ENCODE results near the gene MBD4. TPM values are rescaled to one million over a fixed set of nuclear protein-coding genes. Genes with fewer than 3 reads are reported as not detected.

Gene MBD4
- total RNA-seq, 6 experiments from 2014 or later, result 16.9 to 26.1 (median 25.3) TPM

DNA sequence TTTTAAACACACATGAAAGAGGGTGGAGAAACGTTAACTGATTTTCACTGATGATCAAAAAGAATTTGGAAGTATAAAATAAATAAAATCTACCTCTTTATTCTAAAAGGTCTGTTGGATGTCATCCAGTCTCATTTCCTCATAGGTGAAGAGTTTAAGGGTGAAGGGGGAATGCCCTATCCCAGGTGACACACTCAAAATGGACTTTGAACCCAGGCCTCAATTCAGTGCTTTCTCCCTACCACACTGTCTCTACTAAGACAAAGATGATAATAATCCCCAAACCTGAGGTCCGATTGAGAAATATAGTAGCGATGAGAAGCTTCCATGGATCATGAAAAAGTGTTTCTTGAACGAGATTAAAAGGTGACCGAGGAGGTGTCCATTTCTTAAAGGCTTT lies 6.2 kb downstream of the MBD4 start:
- WGBS (ENCODE audit: insufficient coverage, low coverage, low lambda C conversion rate, missing lambda C conversion rate), result 28% methylated on average over 5 of the region's 5 CpGs
- H3K4me1 ChIP-seq, result peaks cover 0 to 67% (median 16%) of the 10 kb centered on the region in 4 donors
- intact Hi-C loops (cut with DNase I), result no loop called here

DNA sequence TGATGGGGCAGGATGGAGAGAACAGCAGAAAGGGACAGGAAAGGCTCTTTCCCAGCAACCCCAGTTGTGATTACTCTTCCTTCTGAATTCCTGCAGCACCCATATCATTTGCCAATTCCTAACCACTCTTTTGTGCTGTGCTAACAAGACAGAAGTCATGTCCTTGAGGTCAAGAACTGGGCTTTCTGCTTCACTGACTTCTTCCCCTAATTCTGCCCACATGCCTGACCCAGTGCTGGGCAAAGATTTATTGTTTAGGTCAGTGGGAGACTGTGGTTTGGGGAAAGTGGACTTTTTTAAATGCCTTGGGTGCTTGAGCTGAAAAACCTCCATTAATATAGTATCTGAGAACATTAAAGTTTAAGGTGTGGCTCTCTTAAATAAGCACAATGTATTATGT lies 7.1 kb downstream of the MBD4 start:
- intact Hi-C loops (cut with DNase I), result no loop called here
- DNase-seq (no peak), ATAC-seq (no peak)
- H3K4me1 ChIP-seq, result peaks cover 0 to 65% (median 15%) of the 10 kb centered on the region in 4 donors
- no peaks in the 10 kb centered on the region for H3K27me3 ChIP-seq
- H3K27ac ChIP-seq, result peak overlapping the region; percentile 48 to 83 (median 81)
- H3K9me3 ChIP-seq, result no peaks in the 10 kb centered on the region
- no peak overlapping the region for H3K4me3 ChIP-seq
- no peak for TF ChIP-seq POLR2A (IDR thresholded peaks at IDR 0.05)
- TF ChIP-seq, protein P1, sequence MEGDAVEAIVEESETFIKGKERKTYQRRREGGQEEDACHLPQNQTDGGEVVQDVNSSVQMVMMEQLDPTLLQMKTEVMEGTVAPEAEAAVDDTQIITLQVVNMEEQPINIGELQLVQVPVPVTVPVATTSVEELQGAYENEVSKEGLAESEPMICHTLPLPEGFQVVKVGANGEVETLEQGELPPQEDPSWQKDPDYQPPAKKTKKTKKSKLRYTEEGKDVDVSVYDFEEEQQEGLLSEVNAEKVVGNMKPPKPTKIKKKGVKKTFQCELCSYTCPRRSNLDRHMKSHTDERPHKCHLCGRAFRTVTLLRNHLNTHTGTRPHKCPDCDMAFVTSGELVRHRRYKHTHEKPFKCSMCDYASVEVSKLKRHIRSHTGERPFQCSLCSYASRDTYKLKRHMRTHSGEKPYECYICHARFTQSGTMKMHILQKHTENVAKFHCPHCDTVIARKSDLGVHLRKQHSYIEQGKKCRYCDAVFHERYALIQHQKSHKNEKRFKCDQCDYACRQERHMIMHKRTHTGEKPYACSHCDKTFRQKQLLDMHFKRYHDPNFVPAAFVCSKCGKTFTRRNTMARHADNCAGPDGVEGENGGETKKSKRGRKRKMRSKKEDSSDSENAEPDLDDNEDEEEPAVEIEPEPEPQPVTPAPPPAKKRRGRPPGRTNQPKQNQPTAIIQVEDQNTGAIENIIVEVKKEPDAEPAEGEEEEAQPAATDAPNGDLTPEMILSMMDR (IDR thresholded peaks at IDR 0.05), result no peak
- H3K36me3 ChIP-seq, result peaks cover 0 to 44% (median 19%) of the 10 kb centered on the region in 4 donors

More for the DNA sequence above, 6.2 kb downstream of the MBD4 start:
- Histone ChIP-seq H3K4me3 (no peak overlapping the region), H3K27ac (peak overlapping the region; percentile 55 to 83 (median 81)), H3K36me3 (peaks cover 0 to 46% (median 19%) of the 10 kb centered on the region in 4 donors), H3K9me3 (no peaks in the 10 kb centered on the region), H3K27me3 (no peaks in the 10 kb centered on the region)
- TF ChIP-seq, protein P1 (IDR thresholded peaks at IDR 0.05), result no peak
- peak; percentile 29 for TF ChIP-seq POLR2A (IDR thresholded peaks at IDR 0.05)
- DNase-seq (no peak), ATAC-seq (peak; percentile 71 to 82 (median 80))

DNA sequence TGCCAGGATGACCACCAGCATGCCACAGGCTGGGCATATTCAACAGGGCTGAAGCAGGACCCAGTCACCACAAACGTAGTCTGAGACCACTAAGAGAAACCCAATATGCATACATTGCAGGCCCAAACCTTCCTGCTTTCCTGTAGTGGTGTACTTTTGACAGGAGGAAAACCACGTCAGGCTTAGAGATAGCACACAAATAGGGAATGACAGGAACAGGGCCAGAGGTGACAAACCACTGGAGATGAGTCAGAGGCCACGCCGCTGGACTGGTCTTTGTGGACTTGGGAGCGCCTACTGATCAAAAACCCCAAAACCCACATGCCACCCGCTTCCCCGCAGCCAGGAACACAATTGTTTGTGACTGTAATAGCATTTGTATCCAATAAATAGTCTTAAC lies 7.7 kb downstream of the MBD4 start:
- ATAC-seq (peak; percentile 56 to 69 (median 62)), DNase-seq (peak; percentile 62 to 83 (median 71))
- WGBS (ENCODE audit: insufficient coverage, low coverage, low lambda C conversion rate, missing lambda C conversion rate), result 17% methylated on average over 6 of the region's 7 CpGs
- Histone ChIP-seq H3K36me3 (peaks cover 0 to 38% (median 16%) of the 10 kb centered on the region in 4 donors), H3K27ac (peak overlapping the region; percentile 48 to 83 (median 81)), H3K4me3 (no peak overlapping the region), H3K27me3 (no peaks in the 10 kb centered on the region), H3K4me1 (peaks cover 0 to 62% (median 15%) of the 10 kb centered on the region in 4 donors), H3K9me3 (no peaks in the 10 kb centered on the region)
- intact Hi-C loops (cut with DNase I), result no loop called here
- peak; percentile 22 for TF ChIP-seq POLR2A (IDR thresholded peaks at IDR 0.05)
- TF ChIP-seq, protein P1 (IDR thresholded peaks at IDR 0.05), result no peak

DNA sequence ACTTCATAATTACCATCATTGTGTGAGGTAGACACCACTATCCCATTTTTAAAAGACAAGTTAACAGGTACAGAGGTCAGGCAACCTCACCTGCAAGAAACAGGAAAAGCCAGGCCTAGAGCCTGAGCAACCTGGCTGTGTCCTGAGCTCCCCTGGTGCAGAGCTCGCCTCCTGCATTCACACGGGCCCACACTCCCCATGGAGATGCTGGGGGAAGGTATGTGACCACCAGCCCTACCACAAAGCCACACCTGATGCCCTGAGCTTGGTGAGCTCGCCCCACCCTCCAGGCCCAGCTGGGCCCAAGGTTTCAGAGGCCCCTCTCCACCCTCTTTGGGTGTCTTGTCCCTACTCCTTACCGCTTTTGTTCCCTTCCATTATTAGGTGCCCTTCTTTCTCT lies 10.1 kb downstream of the MBD4 start:
- DNase-seq (no peak), ATAC-seq (no peak)
- no peak overlapping the region for H3K27ac ChIP-seq
- intact Hi-C loops (cut with DNase I), result no loop called here
- H3K27me3 ChIP-seq, result no peaks in the 10 kb centered on the region
- H3K4me1 ChIP-seq, result peaks cover 0 to 51% (median 10%) of the 10 kb centered on the region in 4 donors
- 88% methylated on average over 2 of the region's 4 CpGs for WGBS (ENCODE audit: insufficient coverage, low coverage, low lambda C conversion rate, missing lambda C conversion rate)
- TF ChIP-seq, protein P1 (IDR thresholded peaks at IDR 0.05), result no peak
- no peak for TF ChIP-seq POLR2A (IDR thresholded peaks at IDR 0.05)
- no peak overlapping the region for H3K4me3 ChIP-seq
- H3K9me3 ChIP-seq, result no peaks in the 10 kb centered on the region
- H3K36me3 ChIP-seq, result peaks cover 0 to 26% (median 12%) of the 10 kb centered on the region in 4 donors

DNA sequence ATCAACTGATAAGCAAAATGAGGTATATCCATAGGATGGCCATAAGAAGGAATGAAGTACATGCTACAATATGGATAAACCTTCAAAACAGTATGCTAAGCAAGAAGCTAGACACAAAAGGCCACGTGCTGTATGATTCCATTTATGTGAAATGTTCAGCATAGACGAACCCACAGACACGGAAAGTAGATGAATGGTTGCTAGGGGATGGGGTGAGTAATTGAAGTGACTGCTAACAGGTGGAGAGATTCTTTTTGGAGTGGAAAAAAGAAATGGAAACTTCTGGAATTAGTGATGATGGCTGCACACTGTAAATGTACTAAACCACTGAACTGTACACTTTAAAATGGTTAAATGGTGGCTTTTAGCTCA lies 10.7 kb downstream of the MBD4 start:
- ATAC-seq (no peak), DNase-seq (no peak)
- H3K27ac ChIP-seq, result peak overlapping the region; percentile 30 to 51 (median 38)
- H3K27me3 ChIP-seq, result no peaks in the 10 kb centered on the region
- peaks cover 0 to 26% (median 12%) of the 10 kb centered on the region in 4 donors for H3K36me3 ChIP-seq
- TF ChIP-seq, protein P1 (IDR thresholded peaks at IDR 0.05), result no peak
- no peak for TF ChIP-seq POLR2A (IDR thresholded peaks at IDR 0.05)
- no peaks in the 10 kb centered on the region for H3K9me3 ChIP-seq
- 82% methylated on average over 3 of the region's 3 CpGs for WGBS (ENCODE audit: insufficient coverage, low coverage, low lambda C conversion rate, missing lambda C conversion rate)
- intact Hi-C loops (cut with DNase I), result no loop called here
- H3K4me1 ChIP-seq, result peaks cover 0 to 49% (median 9%) of the 10 kb centered on the region in 4 donors
- H3K4me3 ChIP-seq, result peak overlapping the region in 1 of 3 donors; percentile 52

Data from right lobe of liver (tissue), 6 donors.